RCC 7860 (cell line): ENCODE data around the gene ECI2.

ENCODE experiments used
- DNase-seq: peaks from one replicate; pipeline ENCODE4 v3.0.0-alpha.2; 2015; ENCODE audit warnings: low spot score
- FAIRE-seq: peaks from 2 replicates; lab custom pipeline; 2012; peaks lifted over from hg19 to GRCh38; lab: Jason Lieb, UNC

The ECI2 gene

GRCh38 chr6:4134841-4135664 lies at the start of gene ECI2:
Gene ECI2, minus strand, starts transcription at chr6:4135575. Its CDS starts 15 bp downstream, at chr6:4135560.
- DNase-seq: peak; percentile 58
- FAIRE-seq: no peak

GRCh38 chr6:4180652-4181255 lies 45.4 kb upstream of the ECI2 start:
- DNase-seq: no peak
- FAIRE-seq: no peak

GRCh38 chr6:4179960-4180651 lies 44.7 kb upstream of the ECI2 start:
- DNase-seq (no peak), FAIRE-seq (no peak)

GRCh38 chr6:4178737-4179333 lies 43.5 kb upstream of the ECI2 start:
- DNase-seq (no peak), FAIRE-seq (no peak)

GRCh38 chr6:4176907-4177306 lies 41.5 kb upstream of the ECI2 start:
- DNase-seq (no peak), FAIRE-seq (no peak)

- DNase-seq (no peak), FAIRE-seq (no peak)
Observed at GRCh38 chr6:4174042-4174441, 38.7 kb upstream of the ECI2 start.

GRCh38 chr6:4172368-4172767 lies 37.0 kb upstream of the ECI2 start:
- no peak for FAIRE-seq
- no peak for DNase-seq

GRCh38 chr6:4170297-4170696 lies 34.9 kb upstream of the ECI2 start:
- no peak for DNase-seq
- FAIRE-seq: no peak

GRCh38 chr6:4169028-4169789 lies 33.8 kb upstream of the ECI2 start:
- FAIRE-seq: no peak
- no peak for DNase-seq

- FAIRE-seq (no peak), DNase-seq (no peak)
Observed at GRCh38 chr6:4167833-4168232, 32.5 kb upstream of the ECI2 start.

- no peak for FAIRE-seq
- DNase-seq: no peak
Observed at GRCh38 chr6:4167123-4167522, 31.7 kb upstream of the ECI2 start.

- FAIRE-seq (no peak), DNase-seq (no peak)
Observed at GRCh38 chr6:4164456-4164855, 29.1 kb upstream of the ECI2 start.

GRCh38 chr6:4164117-4164442 lies 28.7 kb upstream of the ECI2 start:
- no peak for DNase-seq
- FAIRE-seq: no peak

- DNase-seq (no peak), FAIRE-seq (no peak)
Observed at GRCh38 chr6:4163408-4164116, 28.2 kb upstream of the ECI2 start.

- DNase-seq: no peak
- FAIRE-seq: no peak
Observed at GRCh38 chr6:4162370-4162769, 27.0 kb upstream of the ECI2 start.

- no peak for FAIRE-seq
- DNase-seq: no peak
Observed at GRCh38 chr6:4159491-4159890, 24.1 kb upstream of the ECI2 start.

GRCh38 chr6:4157506-4157905 lies 22.1 kb upstream of the ECI2 start:
- DNase-seq (no peak), FAIRE-seq (no peak)

GRCh38 chr6:4155848-4156466 lies 20.6 kb upstream of the ECI2 start:
- FAIRE-seq: peak; percentile 69
- DNase-seq: peak; percentile 69

GRCh38 chr6:4153514-4153985 lies 18.2 kb upstream of the ECI2 start:
- no peak for FAIRE-seq

GRCh38 chr6:4145083-4145482 lies 9.7 kb upstream of the ECI2 start:
- no peak for FAIRE-seq
- no peak for DNase-seq

More at GRCh38 chr6:4153514-4153985, 18.2 kb upstream of the ECI2 start:
- DNase-seq: no peak
